ENCODE results near the gene TTLL11.

GRCh38 chr9:121914017-121914595 lies 179.0 kb downstream of the TTLL11 start:
- TF ChIP-seq POLR2A (IDR thresholded peaks at IDR 0.05; ENCODE audit: low read depth, low read length): no peak
- no peak for TF ChIP-seq POLR2AphosphoS5 (IDR thresholded peaks at IDR 0.05; ENCODE audit: low read depth, low read length)

Data from GM12891 (cell line).